MM.1S (cell line): ENCODE results near the gene KLRC4.

Source experiments
- EZH2 ChIP-seq: fragments of 300-600 bp; sonication (generic); optimal IDR thresholded peaks from 2 replicates; pipeline ENCODE3; 2017; ENCODE audit warnings: low read depth, mild to moderate bottlenecking, antibody characterized with exemption, low read length, mixed read lengths
- TF ChIP-seq, protein P1 (sequence below): fragments of 300-600 bp; sonication (generic); IDR thresholded peaks from 2 replicates; pipeline ENCODE4 v1.5.1; 2016; ENCODE audit warnings: antibody characterized with exemption, low read length, mixed read lengths

DNA sequence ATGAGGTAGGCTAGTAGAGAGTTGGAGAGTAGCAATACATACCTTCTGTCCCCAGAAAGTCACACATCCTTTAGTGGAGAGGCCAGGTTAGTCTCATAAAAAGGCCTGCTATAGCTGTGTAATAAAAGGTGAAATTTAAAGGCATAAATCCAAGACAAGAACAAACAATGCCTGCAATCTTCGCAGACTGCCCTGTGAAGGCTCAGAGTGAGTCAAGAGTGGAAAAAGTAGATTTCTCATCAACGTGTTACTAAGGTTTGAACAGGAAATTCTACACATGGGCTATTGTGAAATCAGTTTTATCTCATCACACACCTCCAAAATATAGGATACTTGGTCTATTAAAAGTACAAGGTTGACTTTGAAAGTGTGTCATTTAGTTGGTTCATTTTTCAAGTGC lies 43.6 kb upstream of the KLRC4 start, which contains the start of gene KLRC1:
- TF ChIP-seq EZH2 = no peak
- TF ChIP-seq, protein P1, sequence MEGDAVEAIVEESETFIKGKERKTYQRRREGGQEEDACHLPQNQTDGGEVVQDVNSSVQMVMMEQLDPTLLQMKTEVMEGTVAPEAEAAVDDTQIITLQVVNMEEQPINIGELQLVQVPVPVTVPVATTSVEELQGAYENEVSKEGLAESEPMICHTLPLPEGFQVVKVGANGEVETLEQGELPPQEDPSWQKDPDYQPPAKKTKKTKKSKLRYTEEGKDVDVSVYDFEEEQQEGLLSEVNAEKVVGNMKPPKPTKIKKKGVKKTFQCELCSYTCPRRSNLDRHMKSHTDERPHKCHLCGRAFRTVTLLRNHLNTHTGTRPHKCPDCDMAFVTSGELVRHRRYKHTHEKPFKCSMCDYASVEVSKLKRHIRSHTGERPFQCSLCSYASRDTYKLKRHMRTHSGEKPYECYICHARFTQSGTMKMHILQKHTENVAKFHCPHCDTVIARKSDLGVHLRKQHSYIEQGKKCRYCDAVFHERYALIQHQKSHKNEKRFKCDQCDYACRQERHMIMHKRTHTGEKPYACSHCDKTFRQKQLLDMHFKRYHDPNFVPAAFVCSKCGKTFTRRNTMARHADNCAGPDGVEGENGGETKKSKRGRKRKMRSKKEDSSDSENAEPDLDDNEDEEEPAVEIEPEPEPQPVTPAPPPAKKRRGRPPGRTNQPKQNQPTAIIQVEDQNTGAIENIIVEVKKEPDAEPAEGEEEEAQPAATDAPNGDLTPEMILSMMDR = no peak
